Measurements from ENCODE around the gene CDH23.

CDH23 gene

GRCh38 chr10:71543608-71544170, 147.0 kb downstream of the CDH23 start:
- no peak for FAIRE-seq

- no peak for FAIRE-seq
These were observed 148.3 kb downstream of the CDH23 start for GRCh38 chr10:71545001-71545400.

GRCh38 chr10:71546220-71546619, 149.5 kb downstream of the CDH23 start:
- no peak for FAIRE-seq

GRCh38 chr10:71547312-71547711, 150.6 kb downstream of the CDH23 start:
- FAIRE-seq = no peak

- FAIRE-seq = no peak
These were observed 151.4 kb downstream of the CDH23 start for GRCh38 chr10:71547876-71548846.

GRCh38 chr10:71549766-71550533, 153.2 kb downstream of the CDH23 start:
- FAIRE-seq = no peak

- FAIRE-seq = no peak
These were observed 153.9 kb downstream of the CDH23 start for GRCh38 chr10:71550628-71551027.

- FAIRE-seq = no peak
These were observed 155.2 kb downstream of the CDH23 start for GRCh38 chr10:71551970-71552369.

- FAIRE-seq = no peak
These were observed 156.7 kb downstream of the CDH23 start for GRCh38 chr10:71553432-71553831.

- FAIRE-seq = no peak
These were observed 158.0 kb downstream of the CDH23 start for GRCh38 chr10:71554671-71555070.

- FAIRE-seq = no peak
These were observed 158.5 kb downstream of the CDH23 start for GRCh38 chr10:71555087-71555723.

- FAIRE-seq = no peak
These were observed 159.0 kb downstream of the CDH23 start for GRCh38 chr10:71555724-71556119.

GRCh38 chr10:71558991-71559390, 162.3 kb downstream of the CDH23 start:
- no peak for FAIRE-seq

- FAIRE-seq = no peak
These were observed 164.4 kb downstream of the CDH23 start for GRCh38 chr10:71561003-71561574.

- FAIRE-seq = no peak
These were observed 165.5 kb downstream of the CDH23 start for GRCh38 chr10:71562181-71562580.

- no peak for FAIRE-seq
These were observed 166.2 kb downstream of the CDH23 start for GRCh38 chr10:71562904-71563303.

- FAIRE-seq = no peak
These were observed 167.6 kb downstream of the CDH23 start for GRCh38 chr10:71564194-71564820.

- no peak for FAIRE-seq
These were observed 168.7 kb downstream of the CDH23 start for GRCh38 chr10:71565284-71566000.

- no peak for FAIRE-seq
These were observed 170.3 kb downstream of the CDH23 start for GRCh38 chr10:71567006-71567405.

- FAIRE-seq = no peak
These were observed 172.3 kb downstream of the CDH23 start for GRCh38 chr10:71568896-71569492.
